Measurements from ENCODE around the gene POLR3G. TPM values are rescaled to one million over a fixed set of nuclear protein-coding genes. Genes with fewer than 3 reads are reported as not detected.

The POLR3G gene
- total RNA-seq, 4 donors from 2014 or later, result 0.53 to 1.3 (median 0.76) TPM; not detected in 1

DNA sequence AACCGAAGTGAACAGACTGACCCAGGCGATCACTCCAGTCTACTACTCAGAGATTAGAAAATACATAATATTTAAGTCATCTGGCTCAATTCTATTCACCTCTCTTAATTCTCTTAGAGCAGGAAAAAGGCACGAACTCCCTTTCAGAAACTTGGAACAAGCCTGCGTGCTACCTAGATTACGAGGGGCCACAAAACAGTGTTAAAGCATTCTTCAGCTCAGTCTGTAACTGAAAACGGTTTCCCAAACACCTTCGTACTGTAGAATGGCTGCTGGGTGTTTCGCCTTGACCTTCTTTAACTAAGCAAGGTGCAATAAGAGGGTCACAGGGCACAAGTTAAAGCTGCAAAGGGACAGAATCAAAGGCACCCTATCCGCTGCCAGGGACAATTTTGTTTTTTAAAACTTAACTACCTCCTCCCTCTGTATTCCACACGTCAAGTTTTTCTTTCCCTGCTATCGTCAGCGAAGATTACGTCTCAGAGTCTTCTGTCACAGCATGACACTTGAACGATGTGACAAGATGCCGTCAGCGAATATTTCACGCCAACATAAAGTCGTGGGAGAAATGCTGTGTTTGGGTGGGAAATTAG, 54.0 kb downstream of the POLR3G start:
- Histone ChIP-seq H3K27ac (peak overlapping the region; percentile 85 to 92 (median 89)), H3K9me3 (no peaks in the 10 kb centered on the region), H3K27me3 (no peaks in the 10 kb centered on the region), H3K36me3 (peaks cover 0 to 13% (median 0%) of the 10 kb centered on the region in 3 donors), H3K4me1 (peaks cover 0 to 32% (median 6%) of the 10 kb centered on the region in 4 donors), H3K4me3 (peak overlapping the region; percentile 61 to 85 (median 70))
- TF ChIP-seq, protein P1, sequence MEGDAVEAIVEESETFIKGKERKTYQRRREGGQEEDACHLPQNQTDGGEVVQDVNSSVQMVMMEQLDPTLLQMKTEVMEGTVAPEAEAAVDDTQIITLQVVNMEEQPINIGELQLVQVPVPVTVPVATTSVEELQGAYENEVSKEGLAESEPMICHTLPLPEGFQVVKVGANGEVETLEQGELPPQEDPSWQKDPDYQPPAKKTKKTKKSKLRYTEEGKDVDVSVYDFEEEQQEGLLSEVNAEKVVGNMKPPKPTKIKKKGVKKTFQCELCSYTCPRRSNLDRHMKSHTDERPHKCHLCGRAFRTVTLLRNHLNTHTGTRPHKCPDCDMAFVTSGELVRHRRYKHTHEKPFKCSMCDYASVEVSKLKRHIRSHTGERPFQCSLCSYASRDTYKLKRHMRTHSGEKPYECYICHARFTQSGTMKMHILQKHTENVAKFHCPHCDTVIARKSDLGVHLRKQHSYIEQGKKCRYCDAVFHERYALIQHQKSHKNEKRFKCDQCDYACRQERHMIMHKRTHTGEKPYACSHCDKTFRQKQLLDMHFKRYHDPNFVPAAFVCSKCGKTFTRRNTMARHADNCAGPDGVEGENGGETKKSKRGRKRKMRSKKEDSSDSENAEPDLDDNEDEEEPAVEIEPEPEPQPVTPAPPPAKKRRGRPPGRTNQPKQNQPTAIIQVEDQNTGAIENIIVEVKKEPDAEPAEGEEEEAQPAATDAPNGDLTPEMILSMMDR (IDR thresholded peaks at IDR 0.05), result no peak
- no peak for TF ChIP-seq POLR2A (IDR thresholded peaks at IDR 0.05)
- no peak for DNase-seq

DNA sequence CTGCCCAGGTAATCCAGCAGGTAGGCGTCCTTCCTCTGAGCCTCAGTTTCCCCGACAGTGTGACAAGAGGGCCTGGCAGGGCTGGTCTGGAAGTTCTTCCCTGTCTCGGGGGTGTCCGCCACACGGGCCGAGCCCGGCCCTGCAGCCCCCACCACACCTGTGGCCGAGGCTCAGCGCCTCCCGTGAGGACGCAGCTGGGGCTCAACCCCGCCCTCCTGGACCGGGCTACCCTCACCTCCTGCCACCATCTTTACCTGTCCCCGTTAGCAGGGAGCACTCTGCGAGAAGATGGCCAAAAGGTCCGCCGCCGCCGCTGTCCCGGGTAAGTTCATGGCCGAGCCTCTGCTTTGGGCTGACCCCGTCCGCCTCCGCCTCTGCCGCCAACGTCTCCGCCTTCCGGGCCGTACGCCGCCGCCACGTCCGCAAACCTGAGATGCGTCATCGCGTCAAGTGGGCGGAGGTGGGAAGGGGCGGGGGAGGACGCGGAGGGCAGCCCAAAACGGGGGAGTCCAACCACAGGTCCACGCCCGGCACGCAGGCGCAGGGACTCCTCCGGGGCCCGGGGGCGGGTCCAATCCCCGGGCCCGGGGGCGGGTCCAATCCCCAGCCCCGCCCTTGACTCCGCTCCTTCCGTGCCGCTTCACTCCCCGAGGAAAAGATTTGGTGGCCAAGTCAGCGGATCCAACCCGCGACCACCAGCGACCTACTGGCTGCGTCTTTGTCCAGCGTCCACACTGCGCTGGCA, 54.7 kb downstream of the POLR3G start, which contains the start of gene LYSMD3:
TSS of gene LYSMD3 (minus strand) at position 391 of the 745 bp plus-strand sequence. CDS start 4,295 bp downstream, outside the sequence.
- H3K36me3 ChIP-seq, result peaks cover 0 to 7% (median 0%) of the 10 kb centered on the region in 3 donors
- no peaks in the 10 kb centered on the region for H3K27me3 ChIP-seq
- peaks cover 0 to 32% (median 6%) of the 10 kb centered on the region in 4 donors for H3K4me1 ChIP-seq
- peak within 1 kb of the TSS; percentile 61 to 85 (median 70) for H3K4me3 ChIP-seq
- no peaks in the 10 kb centered on the region for H3K9me3 ChIP-seq
- peak within 1 kb of the TSS; percentile 85 to 92 (median 89) for H3K27ac ChIP-seq
- peak; percentile 95 to 99 (median 99) for DNase-seq
- TF ChIP-seq, protein P1 (IDR thresholded peaks at IDR 0.05), result no peak
- TF ChIP-seq POLR2A (IDR thresholded peaks at IDR 0.05), result peak; percentile 88 to 94

DNA sequence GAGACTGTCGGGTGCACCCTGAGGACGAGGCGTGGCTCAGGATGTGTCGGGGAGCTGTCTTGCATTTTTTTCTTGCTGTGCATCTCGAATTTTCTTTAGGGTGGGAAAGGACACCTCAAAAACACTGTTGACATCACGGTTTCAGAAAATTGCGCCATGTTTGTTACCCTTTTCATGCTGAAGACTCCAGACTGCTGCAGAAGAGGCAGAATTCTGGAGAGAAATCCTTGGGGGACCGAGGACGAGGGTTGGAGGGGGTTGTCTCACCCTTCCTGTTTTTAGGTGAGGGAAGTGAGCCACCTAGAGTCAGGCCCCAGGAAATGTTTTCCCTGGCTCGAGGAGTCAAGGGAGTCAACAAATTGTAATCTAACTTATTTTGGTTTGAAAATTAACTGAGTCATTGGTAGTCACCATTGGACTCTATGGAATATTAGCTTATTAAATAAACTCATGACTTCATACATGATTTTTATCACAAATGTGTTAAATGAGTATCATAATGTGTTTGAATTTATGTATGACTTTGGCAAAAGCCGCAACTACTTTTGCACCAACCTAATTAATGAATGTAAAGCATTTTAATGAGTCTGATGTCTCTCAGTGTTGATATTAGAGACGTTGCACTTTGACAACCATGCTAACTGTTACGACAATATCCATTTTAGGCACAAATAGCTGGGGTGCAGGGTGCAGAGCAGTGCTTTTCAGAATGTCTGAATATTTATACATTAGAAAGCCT, 55.4 kb downstream of the POLR3G start:
- TF ChIP-seq POLR2A (IDR thresholded peaks at IDR 0.05), result no peak
- TF ChIP-seq, protein P1 (IDR thresholded peaks at IDR 0.05), result peak; percentile 35 to 78 (median 66)

DNA sequence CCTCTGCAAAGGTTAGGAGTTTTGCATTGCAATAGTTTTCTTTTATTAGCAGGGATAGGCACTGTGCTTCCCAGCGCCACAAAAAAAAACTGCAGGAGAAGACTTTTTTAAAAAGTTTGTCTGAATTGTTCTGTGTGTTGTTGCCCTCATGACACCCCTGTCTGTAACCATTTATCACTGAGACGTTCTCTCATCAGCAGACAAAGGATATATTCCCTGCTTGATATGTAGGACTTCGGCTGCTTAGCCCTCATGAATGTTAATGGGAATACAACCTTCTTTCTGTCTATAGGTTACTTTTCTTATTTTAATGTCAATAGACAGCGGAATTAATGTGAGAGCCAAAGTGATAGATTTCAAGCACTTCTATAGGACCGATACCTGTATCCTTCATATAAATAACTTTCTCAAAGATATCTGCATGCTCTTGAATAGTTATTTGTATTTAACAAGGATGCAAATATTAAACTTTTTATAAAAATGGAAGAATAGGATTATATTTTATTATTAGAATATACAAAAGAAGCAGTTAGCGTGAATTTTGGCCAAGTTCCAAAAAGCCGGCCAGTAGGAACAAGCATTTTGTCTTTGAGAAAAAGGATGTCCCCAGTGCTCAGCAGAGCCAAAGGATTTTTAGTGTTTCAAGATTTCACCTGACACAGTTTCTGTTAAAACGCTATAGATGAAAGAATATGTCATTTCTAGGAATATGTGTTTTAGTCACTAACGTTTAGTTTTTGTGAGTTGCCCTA, 56.2 kb downstream of the POLR3G start:
- no peak overlapping the region for H3K4me3 ChIP-seq
- no peak for DNase-seq
- TF ChIP-seq, protein P1 (IDR thresholded peaks at IDR 0.05), result no peak
- no peak for TF ChIP-seq POLR2A (IDR thresholded peaks at IDR 0.05)
- no peak overlapping the region for H3K27ac ChIP-seq
- no peaks in the 10 kb centered on the region for H3K9me3 ChIP-seq
- no peaks in the 10 kb centered on the region for H3K27me3 ChIP-seq
- H3K36me3 ChIP-seq, result no peaks in the 10 kb centered on the region
- peaks cover 0 to 28% (median 6%) of the 10 kb centered on the region in 4 donors for H3K4me1 ChIP-seq

More for the DNA sequence above, 55.4 kb downstream of the POLR3G start:
- DNase-seq, result peak in 2 of 3 donors; percentile 65 to 84
- Histone ChIP-seq H3K9me3 (no peaks in the 10 kb centered on the region), H3K27me3 (no peaks in the 10 kb centered on the region), H3K4me1 (peaks cover 0 to 32% (median 6%) of the 10 kb centered on the region in 4 donors), H3K4me3 (peak overlapping the region; percentile 61 to 85 (median 70)), H3K36me3 (no peaks in the 10 kb centered on the region), H3K27ac (peak overlapping the region; percentile 85 to 92 (median 89))

DNA sequence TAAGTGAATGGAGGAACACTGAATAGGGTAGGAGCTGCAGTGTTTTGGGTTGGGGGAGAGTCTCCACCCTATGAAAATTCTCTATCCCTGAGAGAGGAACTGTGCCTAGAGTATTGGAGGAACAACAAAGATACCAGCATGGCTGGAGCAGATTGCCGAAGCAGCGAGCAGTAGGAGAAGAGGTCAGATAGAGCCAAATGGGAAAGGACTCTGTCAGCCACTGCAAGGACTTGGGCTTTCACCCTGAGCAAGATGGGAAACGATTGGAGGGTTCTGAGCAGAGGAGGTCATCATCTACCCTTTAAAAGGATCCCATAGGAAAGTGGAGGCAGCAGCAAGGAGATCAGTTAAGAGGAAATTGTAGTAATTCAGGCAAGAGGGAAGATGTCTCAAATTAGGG, 59.1 kb downstream of the POLR3G start:
- no peak for TF ChIP-seq POLR2A (IDR thresholded peaks at IDR 0.05)
- TF ChIP-seq, protein P1 (IDR thresholded peaks at IDR 0.05), result no peak
- no peaks in the 10 kb centered on the region for H3K9me3 ChIP-seq
- H3K4me1 ChIP-seq, result peaks cover 0 to 6% (median 0%) of the 10 kb centered on the region in 4 donors
- no peak overlapping the region for H3K4me3 ChIP-seq
- no peaks in the 10 kb centered on the region for H3K27me3 ChIP-seq
- H3K36me3 ChIP-seq, result no peaks in the 10 kb centered on the region
- DNase-seq, result no peak
- no peak overlapping the region for H3K27ac ChIP-seq
